M059J (cell line): ENCODE results near the gene SSUH2. TPM values are rescaled to one million over a fixed set of nuclear protein-coding genes. Genes with fewer than 3 reads are reported as not detected.
"Not testable (repeated sequence)": the region's sequence is repeated elsewhere in the genome, so short reads cannot be mapped to it uniquely, and the experiment has no call there.

Experiments used
- DNase-seq: peaks from one replicate; pipeline ENCODE4 v3.0.0-alpha.2; 2012; ENCODE audit warnings: low read depth
- total RNA-seq: library from RNA; depleted of rRNA; stranded (reverse); fragments of >200 nt; shearing (Covaris generic); gene quantifications from 2 replicates; pipeline ENCODE4 v1.2.3, GENCODE V29; 2014

The SSUH2 gene
- total RNA-seq, 1 experiment from 2014 or later = 0.05 TPM

DNA sequence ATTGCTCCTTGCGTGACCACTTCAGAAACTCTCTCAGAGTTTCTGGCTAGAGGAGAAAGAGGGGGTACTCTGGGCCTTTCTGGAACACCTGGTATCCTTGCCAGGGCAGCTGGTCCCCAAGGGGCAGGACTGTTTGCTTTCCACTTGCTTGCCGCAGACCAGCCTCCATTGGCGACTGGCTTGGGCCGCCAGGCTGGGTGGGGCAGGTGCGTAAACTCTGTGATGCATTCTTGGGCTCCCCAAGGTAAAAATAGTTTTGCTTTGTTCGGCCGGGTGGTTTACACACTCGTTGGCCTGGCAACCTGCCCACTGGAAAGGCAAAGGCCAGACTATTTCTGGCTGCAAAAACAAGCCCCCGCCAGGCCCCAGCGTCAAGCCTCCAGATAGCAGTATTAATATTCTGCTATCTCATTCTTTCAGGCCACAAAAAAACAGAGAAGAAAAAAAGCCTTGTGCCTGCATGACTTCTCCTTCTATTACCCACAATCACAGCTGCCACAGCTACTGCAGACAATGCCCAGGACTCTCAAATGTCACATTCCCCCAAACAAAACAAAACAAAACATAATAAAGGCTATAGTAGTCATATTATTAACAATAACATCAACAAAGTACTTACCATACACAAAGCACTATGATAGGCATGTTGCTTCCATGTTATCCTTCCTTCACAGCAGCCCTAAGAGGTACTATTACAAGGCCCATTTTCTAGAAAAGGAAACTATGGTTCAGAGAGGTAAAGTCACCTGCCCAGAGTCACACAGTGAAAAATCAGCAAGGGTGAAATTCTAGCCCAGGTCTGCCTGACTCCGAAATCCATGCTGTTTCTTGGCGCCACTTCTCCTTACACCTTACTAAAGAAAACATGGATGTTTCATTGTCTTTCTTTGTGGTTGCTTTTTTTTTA lies 14.0 kb upstream of the SSUH2 start:
- DNase-seq = peak; percentile 69

DNA sequence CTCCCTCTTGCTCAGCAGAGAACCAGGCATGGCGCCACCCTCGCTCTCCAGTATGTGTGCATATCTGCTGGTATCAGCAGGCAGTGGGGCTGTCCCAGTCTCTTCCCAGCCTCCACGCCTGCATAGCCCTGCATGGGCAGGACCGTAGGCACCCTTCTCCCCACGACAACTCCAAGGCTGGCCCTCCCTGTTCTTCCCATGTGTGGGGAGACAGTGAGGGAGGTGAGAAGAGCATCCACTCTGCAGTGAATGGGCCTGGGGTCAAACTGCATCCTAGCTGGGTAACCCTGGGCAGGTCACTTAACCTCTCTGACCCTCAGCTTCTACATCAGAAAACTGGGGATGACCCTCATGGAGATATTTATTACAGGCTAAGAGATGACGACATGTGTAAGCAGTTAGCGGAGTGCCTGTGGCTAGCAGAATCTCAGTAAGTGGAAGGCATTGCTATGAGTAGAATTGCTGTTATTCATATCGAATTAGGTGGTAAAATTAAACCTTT lies 13.3 kb upstream of the SSUH2 start:
- DNase-seq = peak; percentile 23

DNA sequence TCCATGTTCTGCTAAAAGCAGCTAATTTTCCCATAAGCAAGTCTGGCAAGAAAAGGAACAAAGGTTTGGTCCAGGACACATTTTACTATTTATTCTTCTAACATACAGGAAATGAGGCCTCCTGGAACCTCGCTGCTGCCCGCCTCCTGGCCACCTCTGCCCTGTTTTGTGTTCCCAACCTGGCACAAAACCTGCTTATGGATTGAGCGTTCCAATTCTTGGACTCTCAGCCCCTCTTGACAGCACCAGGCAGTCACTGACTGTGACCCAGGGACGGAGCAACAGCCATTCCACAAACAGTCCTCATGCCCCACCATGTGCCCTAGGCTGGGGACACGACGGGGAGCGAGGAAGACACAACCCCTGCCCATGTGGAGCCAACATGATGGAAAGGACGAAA lies 11.6 kb upstream of the SSUH2 start:
- DNase-seq = no peak

DNA sequence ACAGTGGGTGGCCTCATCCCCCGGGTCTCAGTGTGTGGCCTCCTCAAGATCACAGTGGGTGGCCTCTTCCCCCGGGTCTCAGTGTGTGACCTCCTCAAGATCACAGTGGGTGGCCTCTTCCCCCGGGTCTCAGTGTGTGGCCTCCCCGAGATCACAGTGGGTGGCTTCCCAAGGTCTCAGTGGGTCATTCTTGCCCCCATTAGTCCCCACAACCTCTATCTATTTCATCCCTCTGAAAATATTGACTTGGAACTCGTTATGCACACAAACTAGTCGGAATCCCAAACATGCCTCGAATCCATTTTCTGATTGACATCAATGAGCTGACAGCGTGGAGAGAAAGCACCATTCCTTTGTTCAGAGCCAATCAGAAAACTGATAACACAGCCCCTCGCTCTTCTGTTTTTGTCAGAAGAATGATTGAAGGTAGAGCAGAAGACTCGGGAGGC lies 10.8 kb upstream of the SSUH2 start:
- DNase-seq = no peak

DNA sequence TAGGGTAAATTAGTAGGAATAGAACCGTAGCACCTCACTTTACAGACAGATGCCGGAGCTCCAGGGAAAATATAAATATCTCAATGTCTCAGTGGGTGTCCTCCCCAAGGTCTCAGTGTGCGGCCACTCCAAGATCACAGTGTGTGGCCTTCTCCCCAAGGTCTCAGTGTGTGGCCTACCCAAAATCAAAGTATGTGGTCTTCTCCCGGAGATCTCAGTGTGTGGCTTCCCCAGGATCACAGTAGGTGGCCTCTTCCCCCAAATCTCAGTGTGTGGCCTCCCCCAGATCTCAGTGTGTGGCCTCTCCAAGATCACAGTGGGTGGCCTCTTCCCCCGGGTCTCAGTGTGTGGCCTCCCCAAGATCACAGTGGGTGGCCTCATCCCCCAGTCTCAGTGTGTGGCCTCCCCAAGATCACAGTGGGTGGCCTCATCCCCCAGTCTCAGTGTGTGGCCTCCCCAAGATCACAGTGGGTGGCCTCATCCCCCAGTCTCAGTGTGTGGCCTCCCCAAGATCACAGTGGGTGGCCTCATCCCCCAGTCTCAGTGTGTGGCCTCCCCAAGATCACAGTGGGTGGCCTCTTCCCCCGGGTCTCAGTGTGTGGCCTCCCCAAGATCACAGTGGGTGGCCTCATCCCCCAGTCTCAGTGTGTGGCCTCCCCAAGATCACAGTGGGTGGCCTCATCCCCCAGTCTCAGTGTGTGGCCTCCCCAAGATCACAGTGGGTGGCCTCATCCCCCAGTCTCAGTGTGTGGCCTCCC lies 10.2 kb upstream of the SSUH2 start:
- DNase-seq = not testable (repeated sequence)

DNA sequence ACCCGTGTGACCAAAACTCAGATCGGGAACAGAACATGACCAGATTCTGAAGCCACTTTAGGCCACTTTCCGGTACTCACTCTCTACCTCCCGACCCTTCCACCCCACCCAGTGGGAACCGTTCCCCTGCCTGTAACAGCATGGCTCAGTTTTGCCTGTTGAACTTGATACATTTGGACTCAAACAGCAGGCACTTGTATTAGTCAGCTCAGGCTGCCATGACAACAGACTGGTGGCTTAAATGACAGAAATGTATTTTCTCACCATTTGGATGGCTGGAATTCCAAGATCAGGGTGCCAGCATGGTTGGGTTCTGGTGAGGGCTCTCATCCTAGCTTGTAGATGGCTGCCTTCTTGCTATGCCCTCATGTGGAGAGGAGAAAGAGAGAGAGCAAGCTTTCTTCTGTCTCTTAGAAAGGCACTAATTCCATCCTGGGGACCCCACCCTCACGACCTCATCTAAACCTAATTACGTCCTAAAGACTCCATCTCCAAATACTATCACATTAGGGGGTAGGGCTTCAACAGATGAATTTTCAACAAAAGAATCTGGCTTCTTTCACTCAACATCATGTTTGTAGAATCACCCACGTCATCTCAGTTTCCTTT lies 9.3 kb upstream of the SSUH2 start:
- peak; percentile 47 for DNase-seq

DNA sequence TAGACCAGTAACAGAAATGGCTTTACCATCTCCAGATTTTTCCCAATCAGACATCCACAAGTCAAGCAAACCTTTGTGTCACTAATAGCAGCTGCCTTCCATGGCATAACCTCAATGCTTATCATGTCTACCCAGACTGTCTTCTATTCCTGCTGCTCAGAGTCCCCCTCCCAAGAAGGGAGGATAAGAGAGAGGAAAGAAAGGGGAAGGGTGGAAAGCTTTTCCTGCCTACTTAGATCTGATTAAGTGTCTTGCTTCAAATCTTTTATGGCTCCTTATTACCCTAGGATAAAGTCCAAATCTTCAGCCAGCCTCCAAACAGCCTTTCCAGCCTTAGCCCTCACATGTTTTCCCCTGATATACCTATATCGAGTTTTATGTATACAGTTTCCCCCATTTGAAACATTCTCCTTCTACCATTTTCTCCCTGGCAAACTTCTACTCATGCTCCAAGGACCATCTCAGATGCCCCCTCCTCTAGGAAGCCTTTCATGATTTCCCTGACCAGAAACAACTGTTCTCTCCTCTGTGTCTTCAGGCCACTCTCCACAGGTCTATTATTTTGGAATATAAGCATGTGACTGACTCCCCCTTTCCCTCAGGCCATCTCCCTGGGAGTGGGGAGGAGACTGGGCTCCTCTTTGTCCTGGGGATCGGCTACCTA lies 7.9 kb upstream of the SSUH2 start:
- no peak for DNase-seq

DNA sequence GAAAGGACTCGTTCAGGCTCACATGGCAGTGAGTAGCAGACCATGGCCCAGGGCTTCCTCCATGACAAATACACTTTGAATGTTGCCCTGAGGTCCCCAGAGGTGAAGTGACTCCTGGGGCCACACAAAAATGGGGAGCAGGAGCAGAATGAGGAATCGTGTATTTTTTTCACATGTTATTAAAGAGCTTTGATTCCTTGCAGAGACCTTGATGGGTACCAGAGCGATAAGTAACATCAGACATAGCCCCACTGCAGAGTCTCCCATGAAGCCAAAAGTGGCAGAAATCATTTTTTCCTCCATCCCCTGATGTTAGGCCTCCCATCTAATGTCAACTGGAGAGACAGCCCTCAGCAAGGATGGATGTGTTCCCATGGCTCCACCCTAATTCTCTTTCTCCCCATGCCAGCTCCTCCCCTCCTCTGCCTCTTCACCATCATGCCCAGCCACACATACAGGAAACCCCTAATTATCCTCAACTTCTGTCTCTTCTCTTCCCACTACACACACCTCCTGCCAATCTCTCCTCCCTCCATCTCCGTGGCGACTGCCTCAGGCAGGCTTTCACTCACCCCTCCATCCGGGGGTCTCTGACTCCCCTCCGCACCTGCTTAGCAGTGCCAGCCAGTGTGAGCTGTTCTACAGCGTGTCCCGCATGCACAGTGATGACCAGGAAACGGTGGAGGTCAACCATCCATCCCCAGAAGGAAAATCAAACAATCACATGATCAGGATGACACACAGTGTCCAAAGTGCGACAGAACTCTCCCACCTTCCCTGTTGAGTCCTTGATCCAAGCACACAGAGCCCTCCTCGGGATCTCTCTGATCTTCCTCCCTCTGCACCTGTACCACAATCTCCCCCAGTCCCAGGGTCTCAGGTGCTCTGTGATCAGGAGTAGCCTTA lies 7.1 kb upstream of the SSUH2 start:
- DNase-seq = no peak

DNA sequence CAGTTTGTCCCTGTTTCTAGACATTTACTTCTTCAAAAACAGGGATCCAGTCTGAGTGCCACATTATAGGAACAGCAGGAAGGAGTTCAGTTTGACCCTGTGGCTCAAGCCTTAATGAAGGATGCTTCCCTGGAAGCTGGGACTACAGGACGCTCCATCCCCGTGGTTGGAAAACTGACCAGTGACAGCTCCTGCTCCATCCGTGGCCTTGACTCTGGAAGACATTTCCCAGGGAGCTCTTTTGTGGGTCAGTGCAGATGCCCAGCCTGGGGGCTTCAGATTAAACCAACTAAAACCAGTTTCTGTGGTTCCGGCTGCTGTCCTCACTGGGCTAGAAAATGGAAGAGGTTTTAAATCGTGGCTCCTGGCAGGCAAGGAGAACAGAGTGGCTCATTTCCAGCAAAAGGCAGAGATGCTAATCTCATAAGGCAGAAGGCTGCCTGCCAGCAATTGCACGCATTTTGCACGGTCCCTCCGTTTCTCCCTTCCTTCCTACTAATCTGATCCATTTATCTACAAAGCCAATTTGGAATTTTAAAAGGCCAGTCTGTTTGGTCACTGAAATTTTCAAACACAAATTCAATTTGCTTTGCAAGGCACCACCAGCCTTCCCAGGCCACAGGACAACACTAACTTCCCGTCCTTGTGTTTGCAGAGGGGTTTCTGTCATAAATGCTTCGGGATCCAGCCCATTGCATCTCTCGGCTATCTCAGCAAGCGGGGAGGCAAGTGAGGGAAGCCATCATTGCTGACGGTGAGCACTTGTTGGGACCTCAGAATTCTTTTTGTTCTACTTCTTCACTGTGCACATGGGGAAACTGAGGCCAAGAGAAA lies 6.2 kb upstream of the SSUH2 start:
- DNase-seq = peak; percentile 14

DNA sequence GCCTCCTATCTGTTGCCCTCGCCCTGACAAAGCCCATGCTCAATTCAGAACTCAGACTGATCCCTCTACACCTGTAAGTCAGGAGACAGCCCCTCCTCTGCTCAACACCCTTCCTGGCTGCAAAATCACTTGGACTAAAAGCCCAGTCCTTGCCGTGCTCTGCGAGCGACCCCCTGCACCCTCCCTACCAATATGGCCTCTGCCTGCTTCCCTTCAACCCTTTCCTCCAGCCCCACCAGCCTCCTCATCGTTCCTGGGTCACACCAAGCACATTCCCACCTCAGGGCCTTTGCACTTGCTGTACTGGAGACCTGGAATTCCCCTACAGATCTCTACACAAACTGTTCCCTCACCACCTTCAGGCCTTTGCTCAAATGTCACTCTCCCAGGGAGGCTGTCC lies 5.2 kb upstream of the SSUH2 start:
- no peak for DNase-seq

DNA sequence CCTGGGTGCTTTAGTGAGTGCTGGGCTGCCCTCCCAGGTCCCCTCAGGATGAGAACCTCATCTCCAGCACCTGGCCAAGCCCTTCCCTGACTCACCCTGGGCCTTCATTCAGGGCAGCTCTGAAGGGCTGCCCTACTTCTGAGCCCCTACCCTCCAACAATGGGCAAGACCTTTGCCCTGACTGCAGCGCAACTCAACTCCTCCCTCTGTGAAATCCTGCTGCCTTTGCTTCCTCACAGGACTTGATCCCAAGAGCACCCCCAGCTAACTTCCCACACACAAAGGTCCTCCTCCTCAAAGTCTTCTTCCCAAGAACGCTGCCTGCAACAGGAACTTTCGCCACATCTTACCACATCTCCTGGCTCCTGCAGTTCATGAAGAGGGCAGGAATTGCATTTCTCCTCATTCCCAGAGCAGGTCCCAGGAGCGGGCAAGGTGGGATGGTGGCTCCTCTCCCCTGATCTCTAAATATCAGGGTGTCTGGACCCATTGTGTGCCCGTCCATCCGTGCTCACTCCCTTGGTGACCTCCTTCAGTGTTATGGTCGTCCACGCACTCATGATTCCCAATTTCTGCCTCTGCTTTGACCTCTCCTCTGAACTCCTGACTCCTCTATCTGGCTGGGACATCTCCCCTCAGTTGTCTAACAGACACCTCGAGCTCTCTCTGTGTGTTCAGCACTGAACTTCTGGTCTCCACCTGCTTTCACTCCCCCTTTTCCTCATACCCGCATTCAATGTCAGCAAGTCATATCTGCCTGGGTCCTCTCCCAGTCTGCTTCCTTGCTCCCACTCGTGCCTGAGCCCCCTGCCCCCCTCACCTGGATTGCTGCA lies 4.5 kb upstream of the SSUH2 start:
- DNase-seq = no peak

DNA sequence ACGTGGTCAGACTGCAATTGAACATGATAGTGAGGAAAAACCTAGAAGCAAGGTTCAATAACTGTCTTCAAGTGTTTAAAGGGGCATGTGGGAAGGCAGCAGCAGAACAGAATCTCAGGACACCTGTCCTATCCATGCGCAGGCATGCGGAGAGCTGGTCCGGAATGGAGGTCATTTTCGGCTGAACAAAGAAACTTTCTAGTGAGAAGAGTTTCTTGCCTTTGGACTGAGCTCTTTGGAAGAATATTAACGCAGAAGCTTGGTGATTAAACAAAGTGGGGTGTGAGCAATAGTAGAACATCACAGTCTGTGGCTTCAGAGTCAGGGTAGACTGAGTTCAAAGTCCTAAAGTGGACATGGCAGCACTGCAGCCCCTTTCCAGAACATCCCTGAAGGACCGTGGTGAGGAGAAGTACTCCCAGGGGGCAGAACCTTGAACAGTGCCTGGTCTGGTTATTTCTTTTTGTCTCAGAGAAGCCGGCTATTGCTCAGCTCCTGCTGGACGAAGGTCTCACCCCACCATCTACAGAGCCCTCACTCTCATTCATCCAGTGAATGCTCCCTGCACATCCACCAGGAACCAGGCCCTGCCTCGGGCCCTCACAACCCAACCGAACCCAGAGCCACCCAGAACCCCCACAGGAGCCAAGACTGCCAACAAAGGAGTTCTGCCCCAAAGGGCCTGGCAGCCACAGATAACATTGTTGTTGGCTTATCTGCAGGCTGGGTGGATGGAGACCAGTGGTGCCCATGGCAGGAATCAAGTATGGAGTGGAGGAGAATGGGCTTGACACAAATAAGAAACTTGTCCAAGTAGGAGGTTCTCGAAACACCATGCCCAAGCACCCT lies 2.8 kb upstream of the SSUH2 start:
- no peak for DNase-seq

DNA sequence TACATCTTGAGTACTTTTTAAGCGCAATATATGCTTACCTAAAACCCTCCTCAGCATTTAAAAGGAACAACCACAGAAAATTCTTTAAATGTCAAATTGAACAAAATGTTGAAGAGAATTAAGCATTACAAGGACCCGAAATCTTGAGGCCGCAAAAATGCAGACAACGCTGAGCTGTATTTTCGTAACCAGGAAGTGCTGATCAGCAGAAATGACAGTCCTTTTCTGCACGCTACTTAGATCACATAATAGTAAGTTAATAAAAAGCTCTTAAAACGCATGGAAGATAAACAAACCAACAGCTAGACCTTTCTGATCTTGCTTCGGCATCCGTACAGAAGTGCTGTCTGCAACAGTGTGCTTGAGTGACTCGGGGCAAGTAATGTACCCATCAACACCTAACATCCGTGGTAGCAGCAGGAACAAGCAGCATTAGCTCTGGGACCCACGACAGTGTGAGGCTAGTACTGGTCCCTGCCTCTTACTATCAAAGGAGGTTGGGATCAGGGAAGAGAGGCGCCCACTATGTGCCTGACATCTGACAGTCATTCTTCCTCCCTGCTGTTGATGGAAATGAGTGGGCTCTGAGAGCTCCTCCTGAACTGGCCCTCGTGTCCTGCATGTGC lies 1.8 kb upstream of the SSUH2 start:
- DNase-seq = no peak

DNA sequence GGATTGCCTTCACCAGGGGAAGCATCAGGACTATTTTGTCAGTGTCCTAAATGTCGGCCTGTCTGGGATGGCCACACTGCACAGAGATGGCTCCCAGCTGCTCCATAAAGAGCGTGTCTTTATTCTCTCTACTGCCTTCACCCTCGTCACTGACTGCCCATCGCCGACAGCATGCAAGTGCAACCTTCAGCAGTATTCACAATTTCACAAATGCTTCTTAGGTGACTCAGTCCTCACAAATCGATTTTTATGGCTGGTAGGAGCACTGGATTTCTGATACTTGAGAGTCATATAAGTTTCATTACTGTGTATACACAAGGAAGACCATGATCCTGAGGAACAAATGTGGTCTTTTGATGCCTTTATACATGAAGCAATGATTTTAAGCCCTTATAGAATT lies 1.1 kb upstream of the SSUH2 start:
- no peak for DNase-seq

DNA sequence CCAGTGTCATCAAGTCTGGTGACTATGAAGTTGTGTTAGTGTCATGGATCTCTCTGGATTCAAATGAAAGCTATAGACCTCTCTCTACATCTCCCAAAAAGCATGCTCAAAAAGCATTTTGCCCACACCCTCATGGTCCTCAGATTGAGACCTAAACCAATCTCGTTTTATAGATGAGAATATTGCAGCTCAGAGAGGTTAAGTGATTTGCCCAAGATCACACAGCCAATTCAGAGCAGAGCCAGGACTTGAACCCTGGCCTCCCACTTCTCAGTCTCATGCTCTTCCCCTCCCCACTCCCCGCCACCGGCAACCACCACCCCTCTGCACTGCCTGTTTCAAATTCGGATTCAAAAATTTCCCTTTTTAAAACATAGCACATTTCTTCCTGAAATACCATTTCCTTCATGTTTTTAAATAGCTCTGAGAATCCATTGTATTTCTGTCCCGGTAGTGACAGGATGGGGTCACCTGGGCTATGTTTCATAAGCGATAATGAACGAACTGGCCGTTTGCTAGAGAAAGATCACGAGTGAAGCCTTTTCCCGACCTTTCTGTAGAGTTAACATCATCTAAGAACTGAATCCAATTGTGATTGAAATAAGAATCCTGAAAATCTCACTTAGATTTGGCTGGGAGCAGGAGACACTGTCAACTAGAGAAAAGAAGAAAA lies 769 bp downstream of the SSUH2 start:
- DNase-seq = no peak

DNA sequence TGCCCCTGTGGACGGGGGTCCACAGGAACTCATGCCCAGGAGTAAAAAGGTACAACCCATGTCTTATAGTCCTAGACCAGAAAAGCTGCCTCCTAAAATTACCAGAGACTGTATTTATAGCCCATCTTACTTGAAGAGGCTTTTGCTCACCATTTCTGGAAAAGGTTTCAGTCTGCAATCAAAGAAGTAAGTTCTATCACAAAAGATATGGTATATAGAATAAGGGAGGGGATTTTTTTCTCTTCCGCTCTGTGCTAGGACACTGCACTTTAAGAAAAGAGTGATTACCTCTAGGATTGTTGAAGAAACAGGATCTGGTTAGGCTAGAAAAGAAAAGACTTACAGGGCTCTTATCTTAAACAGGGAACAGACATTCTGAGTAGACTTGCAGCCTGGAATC lies 2.6 kb downstream of the SSUH2 start:
- no peak for DNase-seq

DNA sequence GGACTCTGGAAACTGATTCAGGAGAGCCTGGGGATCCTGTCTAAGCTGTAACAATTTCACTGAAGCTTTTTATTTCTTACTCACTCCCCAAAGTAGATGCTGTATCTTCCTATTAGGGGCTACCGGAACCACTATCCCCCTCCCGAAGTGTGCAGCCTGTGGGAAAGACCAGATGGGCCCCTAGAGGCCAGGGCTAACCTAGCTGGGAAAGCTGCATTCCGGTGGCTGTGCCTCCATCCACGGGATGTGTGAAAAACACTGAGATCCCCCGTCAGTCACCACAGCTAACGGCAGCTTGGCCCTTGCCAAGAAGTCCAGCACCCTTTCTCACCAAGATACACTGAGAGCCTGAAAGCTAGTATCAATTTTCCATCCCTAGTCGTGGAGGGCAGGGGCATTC lies 3.1 kb downstream of the SSUH2 start:
- DNase-seq = no peak
